Tibial nerve (tissue), 4 donors: ENCODE results near the gene MRGPRX3. TPM values are rescaled to one million over a fixed set of nuclear protein-coding genes. Genes with fewer than 3 reads are reported as not detected.

ENCODE experiments used
- DNase-seq, 2 donors: peaks; one replicate each; pipeline ENCODE4 v3.0.0-alpha.2; 2019; ENCODE audit warnings: low spot score in 2 of 2
- H3K27ac ChIP-seq, 4 donors: fragments of 200-600 bp; sonication (generic) in 3 of 4; one replicate each; pipeline ENCODE4 v1.5.1; 2017 to 2019; ENCODE audit warnings: mild to moderate bottlenecking in 1 of 4
- H3K27me3 ChIP-seq, 2 donors: fragments of 200-600 bp; sonication (generic) in 1 of 2; one replicate each; pipeline versions ENCODE4 v1.5.1 to v1.6.0; 2017 to 2019
- H3K36me3 ChIP-seq, 3 donors: fragments of 200-600 bp; sonication (generic); one replicate each; pipeline ENCODE4 v1.5.1; 2018 to 2019
- H3K4me1 ChIP-seq, 4 donors: fragments of 200-600 bp; sonication (generic) in 3 of 4; one replicate each; pipeline ENCODE4 v1.5.1; 2017 to 2019
- H3K4me3 ChIP-seq, 4 donors: fragments of 200-600 bp; sonication (generic) in 3 of 4; one replicate each; pipeline ENCODE4 v1.5.1; 2017 to 2019; ENCODE audit warnings: mild to moderate bottlenecking in 1 of 4, moderate library complexity in 1 of 4
- H3K9me3 ChIP-seq, 4 donors: fragments of 200-600 bp; sonication (generic) in 3 of 4; one replicate each; pipeline ENCODE4 v1.5.1; 2017 to 2019
- EP300 ChIP-seq, 2 donors: sonication (generic); formaldehyde crosslinking; IDR thresholded peaks; one replicate each; pipeline ENCODE4 v1.6.1; 2017; ENCODE audit warnings: antibody characterized with exemption in 2 of 2, mild to moderate bottlenecking in 1 of 2
- POLR2A ChIP-seq, 2 donors: fragments of 450-650 bp; IDR thresholded peaks; one replicate each; pipeline ENCODE4 v1.6.1; 2017; ENCODE audit warnings: antibody characterized with exemption in 2 of 2, mild to moderate bottlenecking in 2 of 2, moderate library complexity in 2 of 2
- WGBS, 2 donors: methylation state at CpG; one replicate each; pipeline ENCODE4 v1.1.5; 2018; 5-methylcytosine and 5-hydroxymethylcytosine counted together
- total RNA-seq, 4 donors: library from RNA; depleted of rRNA; stranded (reverse); fragments of >200 nt; gene quantifications; one replicate each; pipeline ENCODE4 v1.1.0, GENCODE V29; 2016
- TF ChIP-seq, protein P1 (sequence below), 5 experiments: fragments of 200-600 bp in 3 of 5; fragments of 450-650 bp in 2 of 5; sonication (generic) in 3 of 5; IDR thresholded peaks; one replicate each; pipeline ENCODE4 v1.5.1; 2016 to 2019; ENCODE audit warnings: antibody characterized with exemption in 5 of 5, mild to moderate bottlenecking in 3 of 5, moderate library complexity in 2 of 5

MRGPRX3 gene
- total RNA-seq, 4 donors from 2014 or later, result not detected

DNA sequence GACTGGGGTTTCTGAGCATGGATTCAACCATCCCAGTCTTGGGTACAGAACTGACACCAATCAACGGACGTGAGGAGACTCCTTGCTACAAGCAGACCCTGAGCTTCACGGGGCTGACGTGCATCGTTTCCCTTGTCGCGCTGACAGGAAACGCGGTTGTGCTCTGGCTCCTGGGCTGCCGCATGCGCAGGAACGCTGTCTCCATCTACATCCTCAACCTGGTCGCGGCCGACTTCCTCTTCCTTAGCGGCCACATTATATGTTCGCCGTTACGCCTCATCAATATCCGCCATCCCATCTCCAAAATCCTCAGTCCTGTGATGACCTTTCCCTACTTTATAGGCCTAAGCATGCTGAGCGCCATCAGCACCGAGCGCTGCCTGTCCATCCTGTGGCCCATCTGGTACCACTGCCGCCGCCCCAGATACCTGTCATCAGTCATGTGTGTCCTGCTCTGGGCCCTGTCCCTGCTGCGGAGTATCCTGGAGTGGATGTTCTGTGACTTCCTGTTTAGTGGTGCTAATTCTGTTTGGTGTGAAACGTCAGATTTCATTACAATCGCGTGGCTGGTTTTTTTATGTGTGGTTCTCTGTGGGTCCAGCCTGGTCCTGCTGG lies 4.9 kb downstream of the MRGPRX3 start:
- H3K36me3 ChIP-seq, result no peaks in the 10 kb centered on the region
- H3K4me1 ChIP-seq, result no peaks in the 10 kb centered on the region
- 94 to 96% methylated on average over 29 of the region's 29 CpGs for WGBS, 2 donors
- TF ChIP-seq POLR2A (IDR thresholded peaks at IDR 0.05), result no peak
- no peak for TF ChIP-seq EP300 (IDR thresholded peaks at IDR 0.05)
- TF ChIP-seq, protein P1, sequence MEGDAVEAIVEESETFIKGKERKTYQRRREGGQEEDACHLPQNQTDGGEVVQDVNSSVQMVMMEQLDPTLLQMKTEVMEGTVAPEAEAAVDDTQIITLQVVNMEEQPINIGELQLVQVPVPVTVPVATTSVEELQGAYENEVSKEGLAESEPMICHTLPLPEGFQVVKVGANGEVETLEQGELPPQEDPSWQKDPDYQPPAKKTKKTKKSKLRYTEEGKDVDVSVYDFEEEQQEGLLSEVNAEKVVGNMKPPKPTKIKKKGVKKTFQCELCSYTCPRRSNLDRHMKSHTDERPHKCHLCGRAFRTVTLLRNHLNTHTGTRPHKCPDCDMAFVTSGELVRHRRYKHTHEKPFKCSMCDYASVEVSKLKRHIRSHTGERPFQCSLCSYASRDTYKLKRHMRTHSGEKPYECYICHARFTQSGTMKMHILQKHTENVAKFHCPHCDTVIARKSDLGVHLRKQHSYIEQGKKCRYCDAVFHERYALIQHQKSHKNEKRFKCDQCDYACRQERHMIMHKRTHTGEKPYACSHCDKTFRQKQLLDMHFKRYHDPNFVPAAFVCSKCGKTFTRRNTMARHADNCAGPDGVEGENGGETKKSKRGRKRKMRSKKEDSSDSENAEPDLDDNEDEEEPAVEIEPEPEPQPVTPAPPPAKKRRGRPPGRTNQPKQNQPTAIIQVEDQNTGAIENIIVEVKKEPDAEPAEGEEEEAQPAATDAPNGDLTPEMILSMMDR (IDR thresholded peaks at IDR 0.05), result no peak
- H3K27ac ChIP-seq, result no peak overlapping the region
- no peak overlapping the region for H3K4me3 ChIP-seq
- H3K27me3 ChIP-seq, result no peaks in the 10 kb centered on the region
- DNase-seq, result no peak
- no peaks in the 10 kb centered on the region for H3K9me3 ChIP-seq

DNA sequence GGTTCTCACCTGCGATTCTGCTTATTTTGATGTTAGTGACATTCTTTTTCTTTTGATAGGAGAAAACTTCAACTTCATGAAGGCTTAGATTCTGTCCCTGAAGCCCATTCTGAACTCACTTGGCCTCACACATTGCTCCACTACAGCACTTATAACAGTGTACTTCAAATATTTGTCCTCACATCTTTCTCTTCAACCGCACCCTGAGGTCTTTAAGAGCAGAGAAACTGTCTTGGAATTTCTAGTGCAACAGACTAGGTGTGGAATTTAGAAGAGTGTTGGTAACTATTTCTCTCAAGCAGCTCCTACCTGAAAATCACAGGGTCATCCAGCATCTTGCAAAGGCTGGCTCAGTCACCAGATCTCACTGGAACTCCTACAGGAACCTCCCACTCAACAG lies 7.8 kb downstream of the MRGPRX3 start:
- no peak overlapping the region for H3K4me3 ChIP-seq
- 93 to 96% methylated on average over 2 of the region's 2 CpGs for WGBS, 2 donors
- H3K9me3 ChIP-seq, result no peaks in the 10 kb centered on the region
- H3K27ac ChIP-seq, result no peak overlapping the region
- no peaks in the 10 kb centered on the region for H3K27me3 ChIP-seq
- H3K36me3 ChIP-seq, result no peaks in the 10 kb centered on the region
- no peak for DNase-seq
- TF ChIP-seq, protein P1 (IDR thresholded peaks at IDR 0.05), result no peak
- TF ChIP-seq EP300 (IDR thresholded peaks at IDR 0.05), result no peak
- TF ChIP-seq POLR2A (IDR thresholded peaks at IDR 0.05), result no peak
- H3K4me1 ChIP-seq, result no peaks in the 10 kb centered on the region

- Histone ChIP-seq H3K4me1 (no peaks in the 10 kb centered on the region), H3K27me3 (no peaks in the 10 kb centered on the region), H3K36me3 (no peaks in the 10 kb centered on the region), H3K9me3 (no peaks in the 10 kb centered on the region), H3K27ac (no peak overlapping the region), H3K4me3 (no peak overlapping the region)
- 76% methylated on average over 5 of the region's 5 CpGs for WGBS, 2 donors
- DNase-seq, result no peak
- TF ChIP-seq EP300 (IDR thresholded peaks at IDR 0.05) (no peak), POLR2A (IDR thresholded peaks at IDR 0.05) (no peak)
- TF ChIP-seq, protein P1 (IDR thresholded peaks at IDR 0.05), result no peak
Observed at GRCh38 chr11:18144243-18144642, 11.9 kb downstream of the MRGPRX3 start.

DNA sequence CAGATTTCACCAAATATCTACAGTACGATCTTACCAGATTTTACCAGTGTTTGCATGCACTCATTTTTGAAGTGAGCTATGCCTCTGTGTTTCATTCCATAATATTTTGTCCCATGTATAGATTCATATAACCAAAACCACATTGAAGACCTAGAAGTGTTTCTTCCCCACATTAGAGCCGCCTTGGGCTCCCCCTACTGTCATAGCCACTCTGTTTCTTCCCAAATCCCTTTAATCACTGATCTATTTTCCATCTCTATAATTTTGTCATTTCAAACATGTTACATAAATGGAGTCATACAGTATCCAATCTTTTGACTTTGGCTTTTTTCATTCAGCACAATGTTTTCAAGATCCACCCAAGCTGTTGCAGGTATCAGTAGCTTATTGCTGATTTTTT lies 12.7 kb downstream of the MRGPRX3 start:
- no peaks in the 10 kb centered on the region for H3K27me3 ChIP-seq
- H3K9me3 ChIP-seq, result no peaks in the 10 kb centered on the region
- WGBS, 2 donors, result 61 to 67% methylated on average over 2 of the region's 2 CpGs
- TF ChIP-seq POLR2A (IDR thresholded peaks at IDR 0.05) (no peak), EP300 (IDR thresholded peaks at IDR 0.05) (no peak)
- TF ChIP-seq, protein P1 (IDR thresholded peaks at IDR 0.05), result no peak
- no peak overlapping the region for H3K27ac ChIP-seq
- DNase-seq, result no peak
- H3K4me1 ChIP-seq, result no peaks in the 10 kb centered on the region
- no peaks in the 10 kb centered on the region for H3K36me3 ChIP-seq
- no peak overlapping the region for H3K4me3 ChIP-seq

GRCh38 chr11:18145837-18146236 lies 13.5 kb downstream of the MRGPRX3 start:
- Histone ChIP-seq H3K27me3 (no peaks in the 10 kb centered on the region), H3K4me1 (no peaks in the 10 kb centered on the region), H3K4me3 (no peak overlapping the region), H3K9me3 (no peaks in the 10 kb centered on the region), H3K27ac (no peak overlapping the region), H3K36me3 (no peaks in the 10 kb centered on the region)
- no peak for DNase-seq
- 62 to 64% methylated on average over 3 of the region's 3 CpGs for WGBS, 2 donors
- TF ChIP-seq EP300 (IDR thresholded peaks at IDR 0.05) (no peak), POLR2A (IDR thresholded peaks at IDR 0.05) (no peak)
- TF ChIP-seq, protein P1 (IDR thresholded peaks at IDR 0.05), result no peak
